ENCODE results near the gene CISTR. TPM values are rescaled to one million over a fixed set of nuclear protein-coding genes. Genes with fewer than 3 reads are reported as not detected.

The CISTR gene
- total RNA-seq, 1 experiment from 2014 or later, result not detected

- Histone ChIP-seq H4K20me1 (ENCODE audit: control insufficient read depth, insufficient read depth, insufficient read length) (peaks cover 2% of the 10 kb centered on the region), H4K91ac (ENCODE audit: insufficient read length, low read depth, low read length) (no peak overlapping the region), H3K14ac (ENCODE audit: insufficient read depth, low read length) (no peak overlapping the region), H3K79me1 (ENCODE audit: insufficient read depth, low read depth, low read length, poor library complexity, severe bottlenecking) (no peaks in the 10 kb centered on the region), H3T11ph (ENCODE audit: low read length) (no peak overlapping the region), H4K8ac (replicated peaks; ENCODE audit: insufficient read length, low read depth, low read length) (no peak overlapping the region), H2BK5ac (ENCODE audit: insufficient read length, low read length) (no peak overlapping the region), H3K4me2 (ENCODE audit: insufficient read depth, insufficient read length, low read length) (no peak overlapping the region), H3K23me2 (ENCODE audit: insufficient read length, low read depth, low read length, poor library complexity, severe bottlenecking) (peaks cover 8% of the 10 kb centered on the region), H3K27me3 (ENCODE audit: insufficient read depth, low read length) (no peaks in the 10 kb centered on the region), H2BK120ac (ENCODE audit: low read depth, low read length, poor library complexity, severe bottlenecking) (no peak overlapping the region), H2BK15ac (ENCODE audit: low read depth, low read length) (no peak overlapping the region), H3K18ac (ENCODE audit: insufficient read length, low read depth, low read length) (no peak overlapping the region), H3K27ac (ENCODE audit: insufficient read length, low read depth, low read length) (no peak overlapping the region), H2BK12ac (ENCODE audit: insufficient read length, low read depth, low read length) (no peak overlapping the region), H2AK5ac (ENCODE audit: insufficient read length, low read length) (no peak overlapping the region), H3K9ac (ENCODE audit: extremely low read depth, insufficient read length, low read length) (no peak overlapping the region), H3K56ac (ENCODE audit: insufficient read length, low read depth, low read length) (no peak overlapping the region), H4K5ac (ENCODE audit: insufficient read length, low read depth, low read length) (no peak overlapping the region), H3K79me2 (ENCODE audit: insufficient read depth, low read length) (no peaks in the 10 kb centered on the region), H3K4me1 (ENCODE audit: insufficient read depth, low read length) (no peaks in the 10 kb centered on the region), H2BK20ac (ENCODE audit: low read depth, low read length, poor library complexity, severe bottlenecking) (no peak overlapping the region), H3K9me3 (ENCODE audit: control insufficient read depth, low read depth, low read length) (no peaks in the 10 kb centered on the region), H2AFZ (ENCODE audit: low read length) (no peak overlapping the region), H3K23ac (ENCODE audit: insufficient read length, low read depth, low read length) (no peak overlapping the region), H3K4ac (ENCODE audit: low read depth, low read length) (no peak overlapping the region)
- Mint-ChIP-seq H3K9me3 (no peaks in the 10 kb centered on the region; a peak in 1 of 5 replicates), H3K27me3 (ENCODE audit: low read depth) (no peaks in the 10 kb centered on the region; the same call in 1 of the 2 replicates), H3K4me1 (peaks cover 21 to 28% of the 10 kb centered on the region in 2 experiments), H3K27ac (no peak overlapping the region), H3K4me3 (peak overlapping the region; percentile 89 to 96; a peak in 3 of 5 replicates), H3K36me3 (ENCODE audit: insufficient read depth in 1 of 3, low read depth in 3 of 3) (no peaks in the 10 kb centered on the region)
- no peak for DNase-seq
- no CpG with 5 or more reads among the region's 4 CpGs for WGBS (ENCODE audit: extremely low coverage, insufficient read length, low lambda C conversion rate)
- TF ChIP-seq CTCF (conservative IDR thresholded peaks at IDR 0.05), result no peak
These were observed 26.0 kb downstream of the CISTR start for GRCh38 chr12:53725824-53726223.
